HCT116 (cell line): ENCODE results near the gene PRR16. TPM values are rescaled to one million over a fixed set of nuclear protein-coding genes. Genes with fewer than 3 reads are reported as not detected.

Experiments
- ATAC-seq: fragments of 200-7000 bp; cut with Tn5 transposase; 2 replicates; pipeline ENCODE4 v1.9.1; 2020; ENCODE audit warnings: mild to moderate bottlenecking, moderate library complexity
- BruUV-seq: library from RNA; stranded (reverse); fragments of 400-500 nt; replicated peaks from 2 replicates; lab custom pipeline; 2021; lab: Mats Ljungman, UMichigan
- CTCF ChIA-PET: fragments of 300-600 bp; sonication (Branson Sonifier 250); formaldehyde crosslinking; loops from one replicate; lab custom pipeline; 2021; ENCODE audit warnings: antibody characterized with exemption; lab: Charles Lee
- POLR2A ChIA-PET: fragments of 300-600, 350-600 bp; sonication (Branson Sonifier 250); formaldehyde crosslinking; loops from one replicate; lab custom pipeline; 2021; ENCODE audit warnings: antibody characterized with exemption; lab: Charles Lee
- RAD21 ChIA-PET, 2 experiments: fragments of 300-600 bp; sonication (Branson Sonifier 250); formaldehyde crosslinking; loops; one replicate each; lab custom pipeline; 2023; ENCODE audit warnings: low total read pairs in 2 of 2; ENCODE audit not compliant: uncharacterized antibody in 2 of 2, unreplicated experiment in 2 of 2, low non-redundant PET in 1 of 2; lab: Charles Lee
- DNase-seq: peaks from one replicate; pipeline ENCODE4 v3.0.0-alpha.2; 2010; ENCODE audit warnings: low read depth, low spot score
- H2AFZ ChIP-seq: fragments of 200-600 bp; shearing (Covaris generic), sonication (generic); 2 replicates; pipeline ENCODE4 v1.6.1; 2017; ENCODE audit warnings: low read depth, mixed run types, mixed read lengths, antibody characterized with exemption, low read length; ENCODE audit not compliant: poor library complexity, severe bottlenecking
- H3K27ac ChIP-seq: 2 replicates; pipeline ENCODE4 v1.5.1; 2012; ENCODE audit warnings: low read depth, low read length
- H3K27me3 ChIP-seq: fragments of 200-600 bp; sonication (generic); 2 replicates; pipeline ENCODE4 v1.6.1; 2016; ENCODE audit warnings: mixed run types, low read length, mixed read lengths; ENCODE audit not compliant: insufficient read depth
- H3K36me3 ChIP-seq, 2 experiments: fragments of 200-500 bp in 1 of 2; fragments of 200-600 bp in 1 of 2; sonication (Bioruptor generic) in 1 of 2; sonication (generic) in 1 of 2; 2 replicates each; pipeline versions ENCODE4 v1.5.1 to v1.6.1; 2014 to 2016; ENCODE audit warnings: low read length in 2 of 2, inconsistent platforms in 1 of 2, mixed read lengths in 1 of 2, mixed run types in 1 of 2; ENCODE audit not compliant: insufficient read depth in 2 of 2, control insufficient read depth in 1 of 2
- H3K4me1 ChIP-seq, 2 experiments: fragments of 200-600 bp in 1 of 2; sonication (generic) in 1 of 2; 2 replicates each; pipeline versions ENCODE4 v1.5.1 to v1.6.1; 2012 to 2017; ENCODE audit warnings: low read length in 2 of 2, inconsistent platforms in 1 of 2, mild to moderate bottlenecking in 1 of 2, mixed read lengths in 1 of 2, mixed run types in 1 of 2, moderate library complexity in 1 of 2; ENCODE audit not compliant: insufficient read depth in 2 of 2, control insufficient read depth in 1 of 2
- H3K4me2 ChIP-seq: fragments of 200-600 bp; sonication (generic); 2 replicates; pipeline ENCODE4 v1.6.1; 2017; ENCODE audit warnings: mixed run types, low read length, mixed read lengths
- H3K4me3 ChIP-seq, 2 experiments: fragments of 200-600 bp in 1 of 2; sonication (generic) in 1 of 2; replicated peaks in 1 of 2; 2 replicates each; pipeline ENCODE4 v1.5.1; 2011 to 2016; ENCODE audit warnings: low read length in 2 of 2, control low read depth in 1 of 2, low read depth in 1 of 2, mild to moderate bottlenecking in 1 of 2, mixed read lengths in 1 of 2, mixed run types in 1 of 2
- H3K79me2 ChIP-seq: fragments of 200-600 bp; sonication (generic); 2 replicates; pipeline ENCODE4 v1.6.1; 2017; ENCODE audit warnings: mild to moderate bottlenecking, mixed run types, low read length, moderate library complexity, mixed read lengths; ENCODE audit not compliant: insufficient read depth
- H3K9ac ChIP-seq: fragments of 200-600 bp; sonication (generic); 2 replicates; pipeline ENCODE4 v1.6.1; 2016; ENCODE audit warnings: low read length, mixed read lengths
- H3K9me2 ChIP-seq: fragments of 200-600 bp; sonication (generic), shearing (Covaris generic); 2 replicates; pipeline ENCODE4 v1.6.1; 2017; ENCODE audit warnings: mixed run types, mild to moderate bottlenecking, moderate library complexity; ENCODE audit not compliant: insufficient read depth
- H3K9me3 ChIP-seq, 2 experiments: fragments of 200-500 bp in 1 of 2; fragments of 200-600 bp in 1 of 2; sonication (Bioruptor generic) in 1 of 2; sonication (generic) in 1 of 2; 2 replicates each; pipeline ENCODE4 v1.6.1; 2014 to 2017; ENCODE audit warnings: low read length in 2 of 2, mixed read lengths in 2 of 2, inconsistent platforms in 1 of 2, low read depth in 1 of 2, mild to moderate bottlenecking in 1 of 2, mixed run types in 1 of 2, moderate library complexity in 1 of 2; ENCODE audit not compliant: control insufficient read depth in 1 of 2, insufficient read depth in 1 of 2
- H4K20me1 ChIP-seq: fragments of 200-600 bp; sonication (generic), shearing (Covaris generic); 2 replicates; pipeline ENCODE4 v1.6.1; 2017; ENCODE audit warnings: mixed run types, mild to moderate bottlenecking, moderate library complexity; ENCODE audit not compliant: insufficient read depth
- EGR1 ChIP-seq: IDR thresholded peaks from 2 replicates; pipeline ENCODE4 v1.6.1; 2012; ENCODE audit warnings: low read depth
- MAX ChIP-seq: IDR thresholded peaks from 2 replicates; pipeline ENCODE4 v1.6.1; 2012
- POLR2AphosphoS5 ChIP-seq: IDR thresholded peaks from 2 replicates; pipeline ENCODE4 v1.6.1; 2011; ENCODE audit warnings: mild to moderate bottlenecking, low read depth, low read length, moderate library complexity
- REST ChIP-seq: IDR thresholded peaks from 2 replicates; pipeline ENCODE4 v1.6.1; 2012; ENCODE audit warnings: low read depth
- YY1 ChIP-seq: IDR thresholded peaks from 2 replicates; pipeline ENCODE4 v1.6.1; 2011; ENCODE audit warnings: low read length, low read depth, moderate library complexity, mild to moderate bottlenecking; ENCODE audit not compliant: insufficient replicate concordance; ENCODE audit errors: extremely low read depth
- intact Hi-C: fragments of 100-400 bp; cut with micrococcal nuclease; formaldehyde crosslinking; loops from 2 replicates; pipeline ENCODE4 v1.10.0; 2022
- total RNA-seq: library from RNA; stranded (reverse); gene quantifications from one replicate; pipeline ENCODE4 v1.2.1, GENCODE V29; 2021; ENCODE audit not compliant: unreplicated experiment
- TF ChIP-seq, protein P1 (sequence below), 3 experiments: fragments of 200-600 bp in 1 of 3; sonication (generic) in 1 of 3; IDR thresholded peaks in 2 of 3; conservative IDR thresholded peaks in 1 of 3; 2 replicates each; pipeline ENCODE4 v1.5.1; 2012 to 2017; ENCODE audit warnings: low read depth in 2 of 3, low read length in 2 of 3, antibody characterized with exemption in 1 of 3, borderline replicate concordance in 1 of 3, control low read depth in 1 of 3, mild to moderate bottlenecking in 1 of 3, mixed read lengths in 1 of 3, mixed run types in 1 of 3, moderate library complexity in 1 of 3; ENCODE audit not compliant: insufficient read depth in 1 of 3

Gene PRR16
- total RNA-seq, 1 experiment from 2014 or later, result 0.42 TPM

DNA sequence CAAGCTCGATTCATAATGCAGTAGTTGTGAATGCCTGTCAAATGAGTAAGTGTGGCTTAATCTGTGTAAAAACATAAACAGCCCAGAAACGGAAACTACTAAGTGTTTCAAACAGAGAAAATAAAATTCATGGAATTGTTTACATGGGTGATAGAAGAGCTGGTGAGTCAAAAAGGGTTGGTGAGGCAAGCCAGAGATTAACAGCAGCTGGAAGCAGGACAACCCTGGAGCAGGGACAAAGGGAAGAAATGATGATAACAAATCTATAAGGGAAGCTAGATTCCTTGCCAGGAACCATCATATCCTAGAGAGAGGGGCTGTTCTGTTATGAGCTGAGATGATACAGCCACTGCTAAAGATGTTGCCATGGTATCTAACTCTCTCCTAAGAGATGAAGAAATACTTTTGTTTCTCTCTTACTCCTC is 18.0 kb upstream of the PRR16 start:
- H3K27ac ChIP-seq, result no peak overlapping the region
- no peaks in the 10 kb centered on the region for H3K9me2 ChIP-seq
- H3K79me2 ChIP-seq, result no peaks in the 10 kb centered on the region
- CTCF ChIA-PET, result no interaction called here
- H3K9ac ChIP-seq, result no peak overlapping the region
- ATAC-seq (no peak), DNase-seq (no peak)
- no peak overlapping the region for H3K4me2 ChIP-seq
- H3K4me3 ChIP-seq, result no peak overlapping the region
- no peaks in the 10 kb centered on the region for H3K4me1 ChIP-seq
- POLR2A ChIA-PET, result no interaction called here
- intact Hi-C loops, result no loop called here
- RAD21 ChIA-PET, result no interaction called here
- H2AFZ ChIP-seq, result no peak overlapping the region
- no peaks in the 10 kb centered on the region for H3K9me3 ChIP-seq
- H3K36me3 ChIP-seq, result no peaks in the 10 kb centered on the region
- no TSS peak for BruUV-seq
- no peaks in the 10 kb centered on the region for H4K20me1 ChIP-seq
- no peak for TF ChIP-seq YY1
- TF ChIP-seq MAX, result no peak
- TF ChIP-seq POLR2AphosphoS5, result no peak
- TF ChIP-seq, protein P1, sequence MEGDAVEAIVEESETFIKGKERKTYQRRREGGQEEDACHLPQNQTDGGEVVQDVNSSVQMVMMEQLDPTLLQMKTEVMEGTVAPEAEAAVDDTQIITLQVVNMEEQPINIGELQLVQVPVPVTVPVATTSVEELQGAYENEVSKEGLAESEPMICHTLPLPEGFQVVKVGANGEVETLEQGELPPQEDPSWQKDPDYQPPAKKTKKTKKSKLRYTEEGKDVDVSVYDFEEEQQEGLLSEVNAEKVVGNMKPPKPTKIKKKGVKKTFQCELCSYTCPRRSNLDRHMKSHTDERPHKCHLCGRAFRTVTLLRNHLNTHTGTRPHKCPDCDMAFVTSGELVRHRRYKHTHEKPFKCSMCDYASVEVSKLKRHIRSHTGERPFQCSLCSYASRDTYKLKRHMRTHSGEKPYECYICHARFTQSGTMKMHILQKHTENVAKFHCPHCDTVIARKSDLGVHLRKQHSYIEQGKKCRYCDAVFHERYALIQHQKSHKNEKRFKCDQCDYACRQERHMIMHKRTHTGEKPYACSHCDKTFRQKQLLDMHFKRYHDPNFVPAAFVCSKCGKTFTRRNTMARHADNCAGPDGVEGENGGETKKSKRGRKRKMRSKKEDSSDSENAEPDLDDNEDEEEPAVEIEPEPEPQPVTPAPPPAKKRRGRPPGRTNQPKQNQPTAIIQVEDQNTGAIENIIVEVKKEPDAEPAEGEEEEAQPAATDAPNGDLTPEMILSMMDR (IDR thresholded peaks at IDR 0.05 in 2 of 3, conservative IDR thresholded peaks at IDR 0.05 in 1 of 3; ENCODE audit: borderline replicate concordance in 1 of 3, insufficient read depth in 1 of 3, low read depth in 2 of 3, low read length in 2 of 3), result no peak
- no peak for TF ChIP-seq EGR1
- no peak for TF ChIP-seq REST
- H3K27me3 ChIP-seq, result no peaks in the 10 kb centered on the region
